ENCODE results near the gene EME1.

Gene EME1

GRCh38 chr17:50380369-50381259, 7.6 kb downstream of the EME1 start:
- H3K27ac ChIP-seq (ENCODE audit: low read length) = no peak overlapping the region
- H3K9me2 ChIP-seq (replicated peaks; ENCODE audit: insufficient read depth, low read length) = no peaks in the 10 kb centered on the region
- no peak for DNase-seq
- TF ChIP-seq EZH2 (optimal IDR thresholded peaks at IDR 0.05; ENCODE audit: low read depth, low read length) (no peak), EZH2phosphoT487 (IDR thresholded peaks at IDR 0.05; ENCODE audit: low read length) (no peak), CTCF (IDR thresholded peaks at IDR 0.05; ENCODE audit: low read length) (no peak)
- H3K4me1 ChIP-seq (ENCODE audit: low read length) = no peaks in the 10 kb centered on the region
- H3K36me3 ChIP-seq (replicated peaks; ENCODE audit: insufficient read depth, low read length) = peaks cover 13% of the 10 kb centered on the region; the same call in 1 of the 2 replicates
- H3K4me2 ChIP-seq (ENCODE audit: low read depth, low read length) = no peak overlapping the region
- no peaks in the 10 kb centered on the region for H3K9me3 ChIP-seq (replicated peaks; ENCODE audit: insufficient read depth, low read length)
- no peak overlapping the region for H3K4me3 ChIP-seq (ENCODE audit: low read length)
- no peaks in the 10 kb centered on the region; the same call in 1 of the 2 replicates for H3F3A ChIP-seq (ENCODE audit: insufficient read depth, low read length)
- H3K79me2 ChIP-seq (ENCODE audit: low read length) = no peaks in the 10 kb centered on the region
- H3K9ac ChIP-seq (ENCODE audit: low read length) = no peak overlapping the region
- H3K27me3 ChIP-seq (replicated peaks; ENCODE audit: insufficient read depth, low read length) = no peaks in the 10 kb centered on the region
- H4K20me1 ChIP-seq (ENCODE audit: insufficient read depth, low read length) = no peaks in the 10 kb centered on the region
- H2AFZ ChIP-seq (ENCODE audit: low read length) = no peak overlapping the region

GRCh38 chr17:50381260-50381815, 8.3 kb downstream of the EME1 start:
- peaks cover 15% of the 10 kb centered on the region for H3K36me3 ChIP-seq (replicated peaks; ENCODE audit: insufficient read depth, low read length)
- no peak overlapping the region for H3K4me2 ChIP-seq (ENCODE audit: low read depth, low read length)
- TF ChIP-seq CTCF (IDR thresholded peaks at IDR 0.05; ENCODE audit: low read length) (no peak), EZH2phosphoT487 (IDR thresholded peaks at IDR 0.05; ENCODE audit: low read length) (no peak), EZH2 (optimal IDR thresholded peaks at IDR 0.05; ENCODE audit: low read depth, low read length) (no peak)
- no peaks in the 10 kb centered on the region for H4K20me1 ChIP-seq (ENCODE audit: insufficient read depth, low read length)
- no peaks in the 10 kb centered on the region for H3K9me3 ChIP-seq (replicated peaks; ENCODE audit: insufficient read depth, low read length)
- H3K27ac ChIP-seq (ENCODE audit: low read length) = no peak overlapping the region
- no peaks in the 10 kb centered on the region for H3K9me2 ChIP-seq (replicated peaks; ENCODE audit: insufficient read depth, low read length)
- H3F3A ChIP-seq (ENCODE audit: insufficient read depth, low read length) = no peaks in the 10 kb centered on the region; the same call in 1 of the 2 replicates
- H3K4me3 ChIP-seq (ENCODE audit: low read length) = no peak overlapping the region
- peaks cover under 1% of the 10 kb centered on the region; the same call in 1 of the 2 replicates for H3K79me2 ChIP-seq (ENCODE audit: low read length)
- H3K4me1 ChIP-seq (ENCODE audit: low read length) = no peaks in the 10 kb centered on the region
- no peaks in the 10 kb centered on the region for H3K27me3 ChIP-seq (replicated peaks; ENCODE audit: insufficient read depth, low read length)
- DNase-seq = no peak
- no peak overlapping the region for H3K9ac ChIP-seq (ENCODE audit: low read length)
- no peak overlapping the region for H2AFZ ChIP-seq (ENCODE audit: low read length)

- Histone ChIP-seq H3K9me2 (replicated peaks; ENCODE audit: insufficient read depth, low read length) (no peaks in the 10 kb centered on the region), H3K27ac (ENCODE audit: low read length) (no peak overlapping the region), H2AFZ (ENCODE audit: low read length) (no peak overlapping the region), H4K20me1 (ENCODE audit: insufficient read depth, low read length) (no peaks in the 10 kb centered on the region), H3K9ac (ENCODE audit: low read length) (no peak overlapping the region), H3K27me3 (replicated peaks; ENCODE audit: insufficient read depth, low read length) (no peaks in the 10 kb centered on the region), H3K4me2 (ENCODE audit: low read depth, low read length) (no peak overlapping the region), H3F3A (ENCODE audit: insufficient read depth, low read length) (no peaks in the 10 kb centered on the region; the same call in 1 of the 2 replicates), H3K9me3 (replicated peaks; ENCODE audit: insufficient read depth, low read length) (no peaks in the 10 kb centered on the region), H3K4me1 (ENCODE audit: low read length) (no peaks in the 10 kb centered on the region), H3K4me3 (ENCODE audit: low read length) (no peak overlapping the region), H3K36me3 (replicated peaks; ENCODE audit: insufficient read depth, low read length) (peaks cover 19% of the 10 kb centered on the region), H3K79me2 (ENCODE audit: low read length) (peaks cover 5% of the 10 kb centered on the region; the same call in 1 of the 2 replicates)
- TF ChIP-seq EZH2 (optimal IDR thresholded peaks at IDR 0.05; ENCODE audit: low read depth, low read length) (no peak), EZH2phosphoT487 (IDR thresholded peaks at IDR 0.05; ENCODE audit: low read length) (no peak), CTCF (IDR thresholded peaks at IDR 0.05; ENCODE audit: low read length) (no peak)
- no peak for DNase-seq
These were observed 8.9 kb downstream of the EME1 start for GRCh38 chr17:50381920-50382319.
